ENCODE data around the gene KCNA3.

Gene KCNA3

GRCh38 chr1:110636149-110636935 is 38.4 kb downstream of the KCNA3 start:
- peaks cover 41% of the 10 kb centered on the region for H3K27me3 Mint-ChIP-seq (ENCODE audit: low read depth)
- no peak for TF ChIP-seq CTCF (IDR thresholded peaks at IDR 0.05; ENCODE audit: unreplicated experiment in 3 of 3)
- H3K27ac Mint-ChIP-seq, result no peak overlapping the region
- H3K9me3 Mint-ChIP-seq, result no peaks in the 10 kb centered on the region
- H3K36me3 Mint-ChIP-seq (ENCODE audit: low read depth), result no peaks in the 10 kb centered on the region
- H3K4me1 Mint-ChIP-seq, result no peaks in the 10 kb centered on the region
- H3K4me3 Mint-ChIP-seq, result no peak overlapping the region

GRCh38 chr1:110635434-110635833 is 39.3 kb downstream of the KCNA3 start:
- H3K27ac Mint-ChIP-seq, result no peak overlapping the region
- H3K36me3 Mint-ChIP-seq (ENCODE audit: low read depth), result no peaks in the 10 kb centered on the region
- no peaks in the 10 kb centered on the region for H3K9me3 Mint-ChIP-seq
- no peaks in the 10 kb centered on the region for H3K4me1 Mint-ChIP-seq
- TF ChIP-seq CTCF (IDR thresholded peaks at IDR 0.05; ENCODE audit: unreplicated experiment in 3 of 3), result no peak
- no peak overlapping the region for H3K4me3 Mint-ChIP-seq
- H3K27me3 Mint-ChIP-seq (ENCODE audit: low read depth), result peaks cover 40% of the 10 kb centered on the region

GRCh38 chr1:110634455-110635311 is 40.1 kb downstream of the KCNA3 start:
- no peaks in the 10 kb centered on the region for H3K9me3 Mint-ChIP-seq
- no peak for TF ChIP-seq CTCF (IDR thresholded peaks at IDR 0.05; ENCODE audit: unreplicated experiment in 3 of 3)
- peaks cover 33% of the 10 kb centered on the region for H3K27me3 Mint-ChIP-seq (ENCODE audit: low read depth)
- no peak overlapping the region for H3K27ac Mint-ChIP-seq
- no peaks in the 10 kb centered on the region for H3K36me3 Mint-ChIP-seq (ENCODE audit: low read depth)
- H3K4me1 Mint-ChIP-seq, result no peaks in the 10 kb centered on the region
- H3K4me3 Mint-ChIP-seq, result no peak overlapping the region

- Mint-ChIP-seq H3K9me3 (no peaks in the 10 kb centered on the region), H3K36me3 (ENCODE audit: low read depth) (no peaks in the 10 kb centered on the region), H3K4me3 (no peak overlapping the region), H3K27ac (no peak overlapping the region), H3K4me1 (no peaks in the 10 kb centered on the region), H3K27me3 (ENCODE audit: low read depth) (peaks cover 32% of the 10 kb centered on the region)
- TF ChIP-seq CTCF (IDR thresholded peaks at IDR 0.05; ENCODE audit: unreplicated experiment in 3 of 3), result no peak
These were observed 40.7 kb downstream of the KCNA3 start for GRCh38 chr1:110634086-110634454.

GRCh38 chr1:110633646-110634030 is 41.1 kb downstream of the KCNA3 start:
- Mint-ChIP-seq H3K4me1 (no peaks in the 10 kb centered on the region), H3K36me3 (ENCODE audit: low read depth) (no peaks in the 10 kb centered on the region), H3K4me3 (no peak overlapping the region), H3K9me3 (no peaks in the 10 kb centered on the region), H3K27me3 (ENCODE audit: low read depth) (peaks cover 34% of the 10 kb centered on the region), H3K27ac (no peak overlapping the region)
- TF ChIP-seq CTCF (IDR thresholded peaks at IDR 0.05; ENCODE audit: unreplicated experiment in 3 of 3), result no peak
